ENCODE results near the gene CYTL1. TPM values are rescaled to one million over a fixed set of nuclear protein-coding genes. Genes with fewer than 3 reads are reported as not detected.

CYTL1 gene
- total and polyA plus RNA-seq, 11 donors = 0.78 to 2.5 (median 0.93) TPM; not detected in 8

- Histone ChIP-seq H3K9me3 (no peaks in the 10 kb centered on the region), H3K27me3 (peaks cover 0 to 9% (median 6%) of the 10 kb centered on the region in 9 donors), H3K27ac (peak overlapping the region in 5 of 12 donors; percentile 5 to 83 (median 33)), H3K4me3 (no peak overlapping the region), H3K36me3 (no peaks in the 10 kb centered on the region), H3K4me1 (peaks cover 0 to 19% (median 2%) of the 10 kb centered on the region in 12 donors)
- ATAC-seq (no peak), DNase-seq (no peak)
- TF ChIP-seq CTCF (IDR thresholded peaks at IDR 0.05) (no peak), POLR2A (IDR thresholded peaks at IDR 0.05) (no peak)
- WGBS, 4 donors = 82 to 86% (median 85%) methylated on average over 14 of the region's 14 CpGs
- intact Hi-C loops (cut with DNase I) = loop anchor here in 9 of 10 donors (5.0 to 10.0 kb wide), 6 partner anchors 143 to 823 kb away; no protein-coding TSS in a partner anchor
These were observed 27.6 kb downstream of the CYTL1 start for GRCh38 chr4:4991541-4992099.

- no peaks in the 10 kb centered on the region for H3K9me3 ChIP-seq
- DNase-seq (peak; percentile 48 to 88 (median 81)), ATAC-seq (peak; percentile 48 to 96 (median 90))
- no peaks in the 10 kb centered on the region for H3K36me3 ChIP-seq
- H3K4me3 ChIP-seq = no peak overlapping the region
- 49 to 63% (median 50%) methylated on average over 12 to 15 of the region's 15 CpGs for WGBS, 4 donors
- H3K4me1 ChIP-seq = peaks cover 0 to 19% (median 2%) of the 10 kb centered on the region in 12 donors
- peak overlapping the region in 6 of 12 donors; percentile 5 to 83 (median 21) for H3K27ac ChIP-seq
- peaks cover 0 to 9% (median 6%) of the 10 kb centered on the region in 9 donors for H3K27me3 ChIP-seq
- TF ChIP-seq CTCF (IDR thresholded peaks at IDR 0.05) (no peak), POLR2A (IDR thresholded peaks at IDR 0.05) (no peak)
- intact Hi-C loops (cut with DNase I) = loop anchor here in 9 of 10 donors (5.0 to 10.0 kb wide), 6 partner anchors 144 to 824 kb away; no protein-coding TSS in a partner anchor
These were observed 28.3 kb downstream of the CYTL1 start for GRCh38 chr4:4990857-4991540.

- TF ChIP-seq CTCF (IDR thresholded peaks at IDR 0.05) = no peak
- no peak for TF ChIP-seq POLR2A (IDR thresholded peaks at IDR 0.05)
- no peaks in the 10 kb centered on the region for H3K9me3 ChIP-seq
- no peak for ATAC-seq
- intact Hi-C loops (cut with DNase I) = loop anchor here in 9 of 10 donors (5.0 to 10.0 kb wide), 6 partner anchors 144 to 824 kb away; no protein-coding TSS in a partner anchor
- H3K27me3 ChIP-seq = peaks cover 0 to 9% (median 6%) of the 10 kb centered on the region in 9 donors
- DNase-seq = no peak
- WGBS, 4 donors = 86 to 92% (median 90%) methylated on average over 3 of the region's 3 CpGs
- H3K4me1 ChIP-seq = peaks cover 0 to 19% (median 2%) of the 10 kb centered on the region in 12 donors
- no peak overlapping the region for H3K4me3 ChIP-seq
- H3K27ac ChIP-seq = peak overlapping the region in 2 of 12 donors; percentile 55 to 83
- no peaks in the 10 kb centered on the region for H3K36me3 ChIP-seq
These were observed 28.9 kb downstream of the CYTL1 start for GRCh38 chr4:4990329-4990728.

GRCh38 chr4:4989083-4989622, 30.1 kb downstream of the CYTL1 start:
- no peak for DNase-seq
- no peaks in the 10 kb centered on the region for H3K36me3 ChIP-seq
- H3K4me3 ChIP-seq = no peak overlapping the region
- intact Hi-C loops (cut with DNase I) = loop anchor here in 1 of 10 donors (10.0 kb wide), 1 partner anchor 504 kb away; no protein-coding TSS in a partner anchor
- no peak overlapping the region for H3K27ac ChIP-seq
- no peak for ATAC-seq
- peaks cover 0 to 3% (median 0%) of the 10 kb centered on the region in 9 donors for H3K27me3 ChIP-seq
- H3K4me1 ChIP-seq = peaks cover 0 to 13% (median 0%) of the 10 kb centered on the region in 12 donors
- TF ChIP-seq POLR2A (IDR thresholded peaks at IDR 0.05) = no peak
- no peak for TF ChIP-seq CTCF (IDR thresholded peaks at IDR 0.05)
- H3K9me3 ChIP-seq = no peaks in the 10 kb centered on the region
- WGBS, 4 donors = 81 to 90% (median 83%) methylated on average over 10 of the region's 10 CpGs

All from heart left ventricle (tissue), 16 donors.